SK-N-SH (cell line): ENCODE data around the gene SP2. TPM values are rescaled to one million over a fixed set of nuclear protein-coding genes. Genes with fewer than 3 reads are reported as not detected.
A peak's percentile ranks its signal among the peaks of the same experiment; 100 is the strongest.

Source experiments
- CTCF ChIA-PET: fragments of 300-600, 350-600 bp; formaldehyde crosslinking; extraction: SDS; loops from one replicate; lab custom pipeline; 2021; lab: Yijun Ruan, JAX
- POLR2A ChIA-PET: fragments of 350-600 bp; sonication (Branson Sonifier 250); formaldehyde crosslinking; extraction: SDS; loops from one replicate; lab custom pipeline; 2020; ENCODE audit warnings: antibody characterized with exemption, inconsistent platforms; lab: Yijun Ruan, JAX
- DNase-seq: peaks from one replicate; pipeline ENCODE4 v3.0.0; 2012
- H2AFZ ChIP-seq: fragments of 200-600 bp; sonication (generic); 2 replicates; pipeline ENCODE4 v1.8.1; 2016; ENCODE audit warnings: antibody characterized with exemption, mild to moderate bottlenecking, low read depth
- H3F3A ChIP-seq: fragments of 200-600 bp; sonication (generic); replicated peaks from 2 replicates; pipeline ENCODE3; 2016; ENCODE audit warnings: antibody characterized with exemption, mild to moderate bottlenecking; ENCODE audit not compliant: insufficient read depth
- H3K27ac ChIP-seq, 2 experiments: fragments of 200-500 bp in 1 of 2; fragments of 200-600 bp in 1 of 2; sonication (Bioruptor generic) in 1 of 2; sonication (generic), shearing (Covaris generic) in 1 of 2; 2 replicates each; pipeline versions ENCODE4 v1.5.1 to v1.6.1; 2014 to 2016; ENCODE audit warnings: low read depth in 2 of 2, inconsistent platforms in 1 of 2, low read length in 1 of 2, mild to moderate bottlenecking in 1 of 2, mixed read lengths in 1 of 2
- H3K27me3 ChIP-seq: fragments of 200-600 bp; sonication (generic), shearing (Covaris generic); 2 replicates; pipeline ENCODE4 v1.6.1; 2016; ENCODE audit warnings: mixed run types; ENCODE audit not compliant: insufficient read depth
- H3K36me3 ChIP-seq, 2 experiments: fragments of 200-500 bp in 1 of 2; fragments of 200-600 bp in 1 of 2; sonication (Bioruptor generic) in 1 of 2; sonication (generic) in 1 of 2; replicated peaks in 1 of 2; 2 replicates each; pipeline versions ENCODE3 to v1.5.1; 2014 to 2016; ENCODE audit warnings: low read length in 1 of 2, mild to moderate bottlenecking in 1 of 2; ENCODE audit not compliant: insufficient read depth in 2 of 2, control insufficient read depth in 1 of 2
- H3K4me1 ChIP-seq, 2 experiments: fragments of 200-500 bp in 1 of 2; fragments of 200-600 bp in 1 of 2; sonication (Bioruptor generic) in 1 of 2; sonication (generic), shearing (Covaris generic) in 1 of 2; 2 replicates each; pipeline versions ENCODE4 v1.5.1 to v1.6.1; 2014 to 2016; ENCODE audit warnings: low read depth in 1 of 2, low read length in 1 of 2, mixed run types in 1 of 2; ENCODE audit not compliant: insufficient read depth in 2 of 2, control insufficient read depth in 1 of 2
- H3K4me2 ChIP-seq: fragments of 200-600 bp; sonication (generic), shearing (Covaris generic); 2 replicates; pipeline ENCODE4 v1.6.1; 2017; ENCODE audit warnings: mixed run types
- H3K4me3 ChIP-seq, 2 experiments: fragments of 200-500 bp in 1 of 2; fragments of 200-600 bp in 1 of 2; sonication (Bioruptor generic) in 1 of 2; sonication (generic), shearing (Covaris generic) in 1 of 2; 2 replicates each; pipeline versions ENCODE4 v1.5.1 to v1.8.1; 2014 to 2016; ENCODE audit warnings: low read depth in 2 of 2, inconsistent platforms in 1 of 2, low read length in 1 of 2, mild to moderate bottlenecking in 1 of 2, mixed read lengths in 1 of 2, moderate library complexity in 1 of 2
- H3K79me2 ChIP-seq: fragments of 200-600 bp; sonication (generic); 2 replicates; pipeline ENCODE4 v1.8.1; 2017; ENCODE audit warnings: mild to moderate bottlenecking; ENCODE audit not compliant: insufficient read depth
- H3K9ac ChIP-seq: fragments of 200-600 bp; sonication (generic); 2 replicates; pipeline ENCODE4 v1.6.1; 2017; ENCODE audit warnings: mixed run types
- H3K9me2 ChIP-seq: fragments of 200-600 bp; sonication (generic); 2 replicates; pipeline ENCODE4 v1.6.1; 2017; ENCODE audit warnings: mixed run types
- H3K9me3 ChIP-seq: fragments of 200-600 bp; sonication (generic); 2 replicates; pipeline ENCODE4 v1.6.1; 2017; ENCODE audit warnings: mixed run types, mild to moderate bottlenecking, moderate library complexity
- H4K20me1 ChIP-seq: fragments of 200-600 bp; sonication (generic); 2 replicates; pipeline ENCODE4 v1.6.1; 2017; ENCODE audit warnings: mild to moderate bottlenecking, mixed run types; ENCODE audit not compliant: insufficient read depth
- CHD2 ChIP-seq: fragments of 150-350 bp; IDR thresholded peaks from 2 replicates; pipeline ENCODE4 v1.6.1; 2018; ENCODE audit warnings: low read length; ENCODE audit not compliant: partially characterized antibody
- ELF1 ChIP-seq: IDR thresholded peaks from 2 replicates; pipeline ENCODE4 v1.4.0; 2012
- EP300 ChIP-seq, 2 experiments: IDR thresholded peaks; 2 replicates each; pipeline versions ENCODE4 v1.4.0 to v1.6.1; 2012; ENCODE audit warnings: borderline replicate concordance in 1 of 2, low read depth in 1 of 2, low read length in 1 of 2
- FOXM1 ChIP-seq: IDR thresholded peaks from 2 replicates; pipeline ENCODE4 v1.4.0; 2012; ENCODE audit warnings: low read depth, mild to moderate bottlenecking
- GABPA ChIP-seq: IDR thresholded peaks from 2 replicates; pipeline ENCODE4 v1.4.0; 2012; ENCODE audit warnings: low read depth, mild to moderate bottlenecking
- JUND ChIP-seq: IDR thresholded peaks from 2 replicates; pipeline ENCODE4 v1.4.0; 2012
- NRF1 ChIP-seq: IDR thresholded peaks from 2 replicates; pipeline ENCODE4 v1.6.1; 2012; ENCODE audit warnings: low read depth, mild to moderate bottlenecking, low read length
- POLR2AphosphoS5 ChIP-seq: IDR thresholded peaks from 2 replicates; pipeline ENCODE4 v1.6.1; 2012; ENCODE audit warnings: low read depth, low read length
- RCOR1 ChIP-seq: fragments of 150-350 bp; IDR thresholded peaks from 2 replicates; pipeline ENCODE4 v1.6.1; 2017; ENCODE audit warnings: antibody characterized with exemption, low read length
- RFX5 ChIP-seq: IDR thresholded peaks from 2 replicates; pipeline ENCODE4 v1.6.1; 2012; ENCODE audit warnings: mild to moderate bottlenecking, improper control_type of control experiment, low read length
- SMC3 ChIP-seq: IDR thresholded peaks from 2 replicates; pipeline ENCODE4 v1.6.1; 2012; ENCODE audit warnings: low read depth, low read length, improper control_type of control experiment
- TEAD4 ChIP-seq: IDR thresholded peaks from 2 replicates; pipeline ENCODE4 v1.4.0; 2012; ENCODE audit warnings: mild to moderate bottlenecking, borderline replicate concordance; ENCODE audit not compliant: insufficient read depth
- WGBS: methylation state at CpG from one replicate; pipeline ENCODE4 v1.1.6; 2017; ENCODE audit warnings: low lambda C conversion rate; 5-methylcytosine and 5-hydroxymethylcytosine counted together
- polyA plus RNA-seq, 3 experiments: library from polyadenylated mRNA; depleted of rRNA; stranded (reverse); fragments of >200 nt; gene quantifications; 2 replicates each; pipeline ENCODE4 v1.2.3, GENCODE V29; 2012
- TF ChIP-seq, protein P1 (sequence below): IDR thresholded peaks from 2 replicates; pipeline ENCODE4 v1.6.1; 2012; ENCODE audit warnings: mild to moderate bottlenecking, low read depth, low read length, moderate library complexity
- TF ChIP-seq, protein P2 (sequence below): IDR thresholded peaks from 2 replicates; pipeline ENCODE4; 2012
- TF ChIP-seq, protein P3 (sequence below): fragments of 150-350 bp; IDR thresholded peaks from 2 replicates; pipeline ENCODE4 v1.6.1; 2016; ENCODE audit warnings: mild to moderate bottlenecking, low read depth, low read length
- TF ChIP-seq, protein P4 (sequence below): IDR thresholded peaks from 2 replicates; pipeline ENCODE4 v1.4.0; 2012; ENCODE audit warnings: low read depth, borderline replicate concordance
- TF ChIP-seq, protein P5 (sequence below): fragments of 200-600 bp; sonication (generic); IDR thresholded peaks from 2 replicates; pipeline ENCODE4 v1.6.1; 2017; ENCODE audit warnings: antibody characterized with exemption, mild to moderate bottlenecking, moderate library complexity

Gene SP2
- polyA plus RNA-seq, 1 of the 3 experiments (the other 2 are of a cell fraction): 16.7 TPM

DNA sequence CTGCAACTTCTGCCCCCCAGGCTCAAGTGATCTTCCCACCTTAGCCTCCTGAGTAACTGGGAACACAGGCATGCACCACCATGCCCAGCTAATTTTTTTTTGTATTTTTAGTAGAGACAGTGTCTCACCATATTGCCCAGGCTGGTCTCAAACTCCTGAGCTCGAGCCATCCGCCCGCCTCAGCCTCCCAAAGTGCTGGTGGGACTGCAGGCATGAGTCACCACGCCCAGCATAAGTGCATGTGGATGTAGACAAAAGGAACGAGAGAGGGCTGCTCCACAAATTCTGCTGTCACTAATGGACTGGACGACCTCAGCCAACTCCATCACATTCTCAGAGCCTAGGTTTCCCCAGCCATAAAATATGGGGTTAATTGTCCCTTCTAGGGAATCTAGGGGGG lies 7.7 kb upstream of the SP2 start:
- Histone ChIP-seq H3K4me3 (no peak overlapping the region), H3K9me2 (no peaks in the 10 kb centered on the region), H3K27me3 (no peaks in the 10 kb centered on the region), H3K27ac (no peak overlapping the region), H3K9ac (no peak overlapping the region), H3K9me3 (no peaks in the 10 kb centered on the region), H4K20me1 (no peaks in the 10 kb centered on the region), H3K36me3 (no peaks in the 10 kb centered on the region), H3K4me2 (no peak overlapping the region), H2AFZ (no peak overlapping the region), H3K79me2 (no peaks in the 10 kb centered on the region), H3K4me1 (no peaks in the 10 kb centered on the region), H3F3A (peaks cover 5% of the 10 kb centered on the region)
- TF ChIP-seq TEAD4: no peak
- TF ChIP-seq, protein P1, sequence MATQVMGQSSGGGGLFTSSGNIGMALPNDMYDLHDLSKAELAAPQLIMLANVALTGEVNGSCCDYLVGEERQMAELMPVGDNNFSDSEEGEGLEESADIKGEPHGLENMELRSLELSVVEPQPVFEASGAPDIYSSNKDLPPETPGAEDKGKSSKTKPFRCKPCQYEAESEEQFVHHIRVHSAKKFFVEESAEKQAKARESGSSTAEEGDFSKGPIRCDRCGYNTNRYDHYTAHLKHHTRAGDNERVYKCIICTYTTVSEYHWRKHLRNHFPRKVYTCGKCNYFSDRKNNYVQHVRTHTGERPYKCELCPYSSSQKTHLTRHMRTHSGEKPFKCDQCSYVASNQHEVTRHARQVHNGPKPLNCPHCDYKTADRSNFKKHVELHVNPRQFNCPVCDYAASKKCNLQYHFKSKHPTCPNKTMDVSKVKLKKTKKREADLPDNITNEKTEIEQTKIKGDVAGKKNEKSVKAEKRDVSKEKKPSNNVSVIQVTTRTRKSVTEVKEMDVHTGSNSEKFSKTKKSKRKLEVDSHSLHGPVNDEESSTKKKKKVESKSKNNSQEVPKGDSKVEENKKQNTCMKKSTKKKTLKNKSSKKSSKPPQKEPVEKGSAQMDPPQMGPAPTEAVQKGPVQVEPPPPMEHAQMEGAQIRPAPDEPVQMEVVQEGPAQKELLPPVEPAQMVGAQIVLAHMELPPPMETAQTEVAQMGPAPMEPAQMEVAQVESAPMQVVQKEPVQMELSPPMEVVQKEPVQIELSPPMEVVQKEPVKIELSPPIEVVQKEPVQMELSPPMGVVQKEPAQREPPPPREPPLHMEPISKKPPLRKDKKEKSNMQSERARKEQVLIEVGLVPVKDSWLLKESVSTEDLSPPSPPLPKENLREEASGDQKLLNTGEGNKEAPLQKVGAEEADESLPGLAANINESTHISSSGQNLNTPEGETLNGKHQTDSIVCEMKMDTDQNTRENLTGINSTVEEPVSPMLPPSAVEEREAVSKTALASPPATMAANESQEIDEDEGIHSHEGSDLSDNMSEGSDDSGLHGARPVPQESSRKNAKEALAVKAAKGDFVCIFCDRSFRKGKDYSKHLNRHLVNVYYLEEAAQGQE: no peak
- TF ChIP-seq CHD2: no peak
- TF ChIP-seq RFX5: no peak
- no peak for TF ChIP-seq SMC3
- TF ChIP-seq JUND: no peak
- TF ChIP-seq, protein P2, sequence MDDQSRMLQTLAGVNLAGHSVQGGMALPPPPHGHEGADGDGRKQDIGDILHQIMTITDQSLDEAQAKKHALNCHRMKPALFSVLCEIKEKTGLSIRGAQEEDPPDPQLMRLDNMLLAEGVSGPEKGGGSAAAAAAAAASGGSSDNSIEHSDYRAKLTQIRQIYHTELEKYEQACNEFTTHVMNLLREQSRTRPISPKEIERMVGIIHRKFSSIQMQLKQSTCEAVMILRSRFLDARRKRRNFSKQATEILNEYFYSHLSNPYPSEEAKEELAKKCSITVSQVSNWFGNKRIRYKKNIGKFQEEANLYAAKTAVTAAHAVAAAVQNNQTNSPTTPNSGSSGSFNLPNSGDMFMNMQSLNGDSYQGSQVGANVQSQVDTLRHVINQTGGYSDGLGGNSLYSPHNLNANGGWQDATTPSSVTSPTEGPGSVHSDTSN: no peak
- TF ChIP-seq GABPA: no peak
- no peak for TF ChIP-seq ELF1
- ChIA-PET CTCF (interaction anchor here (5.1 to 19.9 kb wide), 2 partner anchors 8 to 38 kb away, joined by 51 to 1447 read pairs; partner anchors contain the start of genes SCRN2 and SP6), POLR2A (interaction anchor here (4.0 kb wide), 1 partner anchor 47 kb away, joined by 26 read pairs; the partner anchor contains the start of gene SCRN2)
- no peak for DNase-seq
- WGBS: 77% methylated on average over 6 of the region's 6 CpGs

DNA sequence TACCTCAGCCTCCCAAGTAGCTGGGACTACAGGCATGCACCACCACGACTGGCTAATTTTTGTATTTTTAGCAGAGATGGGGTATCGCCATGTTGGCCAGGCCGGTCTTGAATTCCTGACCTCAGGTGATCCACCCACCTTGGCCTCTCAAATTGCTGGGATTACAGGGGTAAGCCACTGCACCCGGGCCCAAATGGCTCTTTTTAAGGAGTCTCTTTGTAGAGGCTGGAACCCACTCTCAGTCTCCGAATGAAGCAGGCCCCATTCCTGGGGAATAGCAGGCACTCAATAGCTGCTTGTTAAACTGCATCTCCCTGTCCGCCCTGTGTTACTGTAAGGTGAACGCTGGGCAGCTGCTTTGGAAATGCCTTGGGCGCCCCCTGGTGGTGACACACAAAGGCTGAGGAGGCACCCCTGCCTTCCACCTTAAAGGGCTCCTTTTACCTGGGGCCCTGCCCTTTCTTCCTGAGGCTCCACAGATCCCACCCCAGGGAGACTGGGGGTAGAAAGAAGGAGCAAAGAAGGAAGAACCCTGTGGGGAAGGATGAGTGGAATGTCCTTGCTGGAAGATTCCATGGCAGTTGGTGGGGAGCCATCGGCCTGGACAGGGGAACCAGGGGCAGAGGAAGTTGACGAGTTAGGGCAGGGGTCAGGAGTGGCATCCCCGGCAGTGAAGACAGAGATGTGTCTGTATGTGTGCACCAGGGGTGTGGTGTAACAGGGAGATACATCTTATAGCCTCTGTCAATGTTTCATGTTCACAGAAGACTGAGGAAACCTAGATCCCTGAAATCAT lies 6.1 kb upstream of the SP2 start:
- Histone ChIP-seq H3K4me3 (no peak overlapping the region; a peak in 1 of 4 replicates), H2AFZ (no peak overlapping the region), H3K27ac (no peak overlapping the region), H3K4me2 (no peak overlapping the region), H3K79me2 (peaks cover 8% of the 10 kb centered on the region), H3K4me1 (peaks cover 4% of the 10 kb centered on the region in 2 experiments; a peak in 3 of 4 replicates), H3F3A (peaks cover 5% of the 10 kb centered on the region), H3K9ac (no peak overlapping the region), H3K9me2 (no peaks in the 10 kb centered on the region), H3K27me3 (no peaks in the 10 kb centered on the region), H3K9me3 (no peaks in the 10 kb centered on the region), H4K20me1 (no peaks in the 10 kb centered on the region), H3K36me3 (no peaks in the 10 kb centered on the region)
- ChIA-PET CTCF (interaction anchor here (0.5 to 19.9 kb wide), 43 partner anchors 9 to 1144 kb away, joined by 3 to 1447 read pairs (median 3); partner anchors contain the start of genes CDK5RAP3, LRRC46, MRPL10 and PNPO), POLR2A (interaction anchor here (0.7 to 4.0 kb wide), 7 partner anchors 39 to 59 kb away, joined by 3 to 26 read pairs (median 5); partner anchors contain the start of genes LRRC46, MRPL10, SCRN2 and SP6)
- 40% methylated on average over 11 of the region's 11 CpGs for WGBS
- peak; percentile 85 for DNase-seq
- TF ChIP-seq, protein P3, sequence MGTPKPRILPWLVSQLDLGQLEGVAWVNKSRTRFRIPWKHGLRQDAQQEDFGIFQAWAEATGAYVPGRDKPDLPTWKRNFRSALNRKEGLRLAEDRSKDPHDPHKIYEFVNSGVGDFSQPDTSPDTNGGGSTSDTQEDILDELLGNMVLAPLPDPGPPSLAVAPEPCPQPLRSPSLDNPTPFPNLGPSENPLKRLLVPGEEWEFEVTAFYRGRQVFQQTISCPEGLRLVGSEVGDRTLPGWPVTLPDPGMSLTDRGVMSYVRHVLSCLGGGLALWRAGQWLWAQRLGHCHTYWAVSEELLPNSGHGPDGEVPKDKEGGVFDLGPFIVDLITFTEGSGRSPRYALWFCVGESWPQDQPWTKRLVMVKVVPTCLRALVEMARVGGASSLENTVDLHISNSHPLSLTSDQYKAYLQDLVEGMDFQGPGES: no peak
- TF ChIP-seq SMC3 (peak; percentile 100), RCOR1 (peak; percentile 53; the same call in 1 of the 2 replicates), EP300 (IDR thresholded peaks at IDR 0.05; ENCODE audit: borderline replicate concordance in 1 of 2, low read depth in 1 of 2, low read length in 1 of 2) (no peak), GABPA (no peak), CHD2 (peak; percentile 56), POLR2AphosphoS5 (no peak), NRF1 (no peak), FOXM1 (no peak)
- TF ChIP-seq, protein P4, sequence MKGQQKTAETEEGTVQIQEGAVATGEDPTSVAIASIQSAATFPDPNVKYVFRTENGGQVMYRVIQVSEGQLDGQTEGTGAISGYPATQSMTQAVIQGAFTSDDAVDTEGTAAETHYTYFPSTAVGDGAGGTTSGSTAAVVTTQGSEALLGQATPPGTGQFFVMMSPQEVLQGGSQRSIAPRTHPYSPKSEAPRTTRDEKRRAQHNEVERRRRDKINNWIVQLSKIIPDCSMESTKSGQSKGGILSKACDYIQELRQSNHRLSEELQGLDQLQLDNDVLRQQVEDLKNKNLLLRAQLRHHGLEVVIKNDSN: no peak
- TF ChIP-seq, protein P5, sequence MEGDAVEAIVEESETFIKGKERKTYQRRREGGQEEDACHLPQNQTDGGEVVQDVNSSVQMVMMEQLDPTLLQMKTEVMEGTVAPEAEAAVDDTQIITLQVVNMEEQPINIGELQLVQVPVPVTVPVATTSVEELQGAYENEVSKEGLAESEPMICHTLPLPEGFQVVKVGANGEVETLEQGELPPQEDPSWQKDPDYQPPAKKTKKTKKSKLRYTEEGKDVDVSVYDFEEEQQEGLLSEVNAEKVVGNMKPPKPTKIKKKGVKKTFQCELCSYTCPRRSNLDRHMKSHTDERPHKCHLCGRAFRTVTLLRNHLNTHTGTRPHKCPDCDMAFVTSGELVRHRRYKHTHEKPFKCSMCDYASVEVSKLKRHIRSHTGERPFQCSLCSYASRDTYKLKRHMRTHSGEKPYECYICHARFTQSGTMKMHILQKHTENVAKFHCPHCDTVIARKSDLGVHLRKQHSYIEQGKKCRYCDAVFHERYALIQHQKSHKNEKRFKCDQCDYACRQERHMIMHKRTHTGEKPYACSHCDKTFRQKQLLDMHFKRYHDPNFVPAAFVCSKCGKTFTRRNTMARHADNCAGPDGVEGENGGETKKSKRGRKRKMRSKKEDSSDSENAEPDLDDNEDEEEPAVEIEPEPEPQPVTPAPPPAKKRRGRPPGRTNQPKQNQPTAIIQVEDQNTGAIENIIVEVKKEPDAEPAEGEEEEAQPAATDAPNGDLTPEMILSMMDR: peak; percentile 100
